ENCODE results near the gene TGFB1.

TGFB1 gene

GRCh38 chr19:41322451-41322850 is 31.3 kb downstream of the TGFB1 start:
- FAIRE-seq, result no peak

DNA sequence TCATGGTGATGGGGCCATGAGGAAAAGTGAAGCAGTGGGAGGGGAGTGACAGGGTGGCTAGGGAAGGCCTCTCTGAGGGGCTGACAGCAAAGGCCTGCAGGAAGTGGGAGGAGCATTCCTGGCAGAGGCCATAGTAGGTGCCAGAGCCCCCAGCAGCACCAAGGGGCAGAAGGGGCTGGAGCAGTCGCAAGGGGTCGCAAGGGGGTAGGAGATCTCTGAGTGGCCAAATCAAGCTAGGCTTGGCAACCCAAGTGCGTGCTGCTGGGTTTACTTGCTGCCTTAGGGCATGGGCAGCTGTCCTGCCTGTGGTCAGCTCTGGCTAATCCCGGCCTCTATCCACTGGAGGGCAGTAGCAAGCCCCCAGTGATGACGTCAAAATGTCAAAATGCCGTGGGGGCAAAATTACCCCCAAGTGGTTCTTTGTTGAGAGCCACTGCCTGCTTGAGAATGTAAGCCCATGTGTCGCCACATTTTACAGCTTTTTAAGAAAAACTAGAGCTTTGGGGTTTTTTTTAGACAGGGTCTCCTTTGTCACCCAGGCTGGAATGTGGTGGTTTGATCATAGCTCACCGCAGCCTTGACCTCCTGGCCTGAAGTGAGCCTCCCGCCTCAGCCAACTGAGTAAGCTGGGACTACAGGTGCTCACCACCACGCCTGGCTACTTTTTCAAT is 32.0 kb downstream of the TGFB1 start:
- FAIRE-seq (peak; percentile 81), DNase-seq (ENCODE audit: low spot score) (peak; percentile 51)

More at GRCh38 chr19:41322451-41322850, 31.3 kb downstream of the TGFB1 start:
- DNase-seq (ENCODE audit: low spot score), result no peak

DNA sequence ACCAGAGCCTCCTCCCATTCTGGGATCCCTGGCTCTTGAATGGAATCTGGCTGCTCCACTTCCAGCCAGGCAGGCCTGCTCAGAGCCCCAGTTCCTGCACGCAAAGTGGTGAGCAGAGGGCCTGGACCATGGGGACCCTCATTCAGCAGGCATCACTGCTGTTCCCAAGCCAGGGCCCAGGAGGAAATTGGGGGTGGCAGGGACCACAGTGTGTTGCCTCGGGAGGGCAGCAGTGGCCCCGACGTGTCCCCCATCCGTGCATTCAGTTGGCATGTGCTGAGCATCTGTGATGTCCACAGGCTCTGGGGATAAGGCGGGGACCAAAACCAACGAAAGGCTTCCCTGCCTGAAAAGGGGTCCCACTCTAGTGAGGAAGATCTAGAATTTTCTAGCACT is 32.5 kb downstream of the TGFB1 start:
- no peak for FAIRE-seq
- DNase-seq (ENCODE audit: low spot score), result no peak

GRCh38 chr19:41320568-41320967 is 33.2 kb downstream of the TGFB1 start:
- no peak for FAIRE-seq
- DNase-seq (ENCODE audit: low spot score), result no peak

DNA sequence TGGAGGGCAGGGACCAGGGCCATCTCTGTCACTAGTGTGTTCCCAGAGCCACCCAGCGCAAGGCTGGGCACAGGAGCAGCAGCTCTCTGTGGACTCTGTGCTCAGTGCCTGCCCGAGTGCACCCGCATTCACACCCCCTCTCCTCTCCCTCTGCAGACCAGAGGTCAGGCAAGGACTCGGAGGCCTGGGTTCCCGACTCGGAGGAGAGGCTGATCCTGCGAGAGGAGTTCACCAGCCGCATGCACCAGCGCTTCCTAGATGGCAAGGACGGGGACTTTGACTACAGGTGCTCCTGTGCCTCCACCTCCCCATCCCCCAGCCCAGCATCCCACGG is 33.6 kb downstream of the TGFB1 start:
- no peak for FAIRE-seq

GRCh38 chr19:41319500-41320184 is 34.1 kb downstream of the TGFB1 start:
- FAIRE-seq (no peak), DNase-seq (ENCODE audit: low spot score) (no peak)

More for the DNA sequence above, 33.6 kb downstream of the TGFB1 start:
- no peak for DNase-seq (ENCODE audit: low spot score)

DNA sequence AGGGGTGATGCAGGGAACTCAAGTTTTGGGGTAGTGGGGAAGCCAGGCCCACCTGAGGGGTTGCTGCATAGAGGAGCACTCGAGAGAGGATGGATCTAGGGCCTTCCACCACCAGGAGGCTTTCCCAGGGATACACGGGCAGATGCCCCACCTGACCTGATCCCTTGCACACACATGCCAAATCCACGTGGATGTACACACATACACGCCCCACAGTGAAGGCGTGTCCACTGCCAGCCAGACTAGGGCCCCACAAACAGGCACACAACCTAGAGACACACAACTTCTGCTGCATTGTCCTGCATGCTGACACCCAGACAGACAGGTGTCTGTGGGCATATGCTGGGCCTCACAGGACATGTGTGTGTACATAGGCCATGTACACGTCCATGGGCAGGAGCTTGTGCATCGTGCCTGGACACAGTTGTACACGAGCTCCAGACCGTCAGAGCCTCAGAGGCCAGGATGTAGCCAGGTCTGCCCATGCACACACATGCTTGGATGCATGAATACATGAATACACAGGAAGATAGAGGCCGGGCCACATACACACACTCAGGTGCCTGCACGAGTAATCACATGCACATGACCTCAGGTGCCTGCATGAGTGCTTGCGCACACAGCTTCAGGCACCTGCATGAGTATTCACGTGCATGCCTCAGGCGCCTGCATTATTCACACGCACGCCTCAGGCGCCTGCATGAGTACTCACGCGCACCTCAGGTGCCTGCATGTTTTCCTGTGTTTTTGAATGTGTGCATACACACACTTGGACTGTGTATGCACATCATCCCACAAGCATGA is 34.8 kb downstream of the TGFB1 start:
- DNase-seq (ENCODE audit: low spot score), result no peak
- no peak for FAIRE-seq

GRCh38 chr19:41316306-41316920 is 37.3 kb downstream of the TGFB1 start:
- FAIRE-seq (no peak), DNase-seq (ENCODE audit: low spot score) (no peak)

- FAIRE-seq, result no peak
- no peak for DNase-seq (ENCODE audit: low spot score)
Measured at GRCh38 chr19:41311613-41312012, 42.1 kb downstream of the TGFB1 start.

GRCh38 chr19:41311072-41311471 is 42.6 kb downstream of the TGFB1 start:
- no peak for FAIRE-seq
- DNase-seq (ENCODE audit: low spot score), result no peak

- peak; percentile 64 for DNase-seq (ENCODE audit: low spot score)
- no peak for FAIRE-seq
Measured at GRCh38 chr19:41310033-41310831, 43.5 kb downstream of the TGFB1 start, which contains the start of gene CCDC97. TSS of gene CCDC97 (plus strand) at chr19:41310172. CDS start at chr19:41310311, 139 bp downstream.

DNA sequence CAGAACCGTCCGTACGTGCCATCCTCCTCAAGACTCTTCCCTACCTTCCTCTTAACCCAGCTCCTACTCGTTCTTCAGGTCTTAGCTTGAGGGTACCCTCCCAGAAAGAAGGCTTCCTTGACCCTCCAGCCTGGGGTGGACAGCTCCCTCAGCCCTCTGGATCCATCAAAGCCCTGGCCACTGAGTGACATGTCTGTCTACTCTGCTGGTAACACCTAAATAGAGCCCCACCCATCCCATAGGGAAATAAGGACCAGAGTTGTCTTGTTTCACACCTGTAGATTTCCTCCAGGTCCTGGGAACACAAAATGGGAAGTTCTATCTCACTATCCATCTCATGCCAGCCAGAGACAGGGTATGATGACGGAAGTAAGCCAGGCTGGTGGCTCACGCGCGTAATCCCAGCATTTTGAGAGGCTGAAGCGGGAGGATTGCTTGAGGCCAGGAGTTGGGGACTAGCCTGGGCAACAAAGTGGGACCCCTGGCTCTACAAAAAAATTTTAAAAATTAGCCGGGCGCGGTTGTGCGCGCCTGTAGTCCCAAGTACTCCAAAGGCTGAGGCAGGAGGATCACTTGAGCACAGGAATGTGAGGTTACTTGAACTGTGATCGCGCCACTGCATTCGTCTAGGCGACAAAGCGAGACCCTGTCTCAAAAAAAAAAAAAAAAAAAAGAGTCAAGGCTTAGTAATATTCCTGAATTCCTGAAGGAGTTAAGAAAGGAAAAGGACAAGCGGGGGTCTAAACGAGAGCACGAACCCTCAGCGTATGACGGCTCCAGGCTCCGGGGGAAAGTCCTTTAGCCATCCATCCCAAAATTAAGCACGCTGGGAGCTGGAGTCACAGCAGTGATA is 44.3 kb downstream of the TGFB1 start:
- no peak for DNase-seq (ENCODE audit: low spot score)
- no peak for FAIRE-seq

DNA sequence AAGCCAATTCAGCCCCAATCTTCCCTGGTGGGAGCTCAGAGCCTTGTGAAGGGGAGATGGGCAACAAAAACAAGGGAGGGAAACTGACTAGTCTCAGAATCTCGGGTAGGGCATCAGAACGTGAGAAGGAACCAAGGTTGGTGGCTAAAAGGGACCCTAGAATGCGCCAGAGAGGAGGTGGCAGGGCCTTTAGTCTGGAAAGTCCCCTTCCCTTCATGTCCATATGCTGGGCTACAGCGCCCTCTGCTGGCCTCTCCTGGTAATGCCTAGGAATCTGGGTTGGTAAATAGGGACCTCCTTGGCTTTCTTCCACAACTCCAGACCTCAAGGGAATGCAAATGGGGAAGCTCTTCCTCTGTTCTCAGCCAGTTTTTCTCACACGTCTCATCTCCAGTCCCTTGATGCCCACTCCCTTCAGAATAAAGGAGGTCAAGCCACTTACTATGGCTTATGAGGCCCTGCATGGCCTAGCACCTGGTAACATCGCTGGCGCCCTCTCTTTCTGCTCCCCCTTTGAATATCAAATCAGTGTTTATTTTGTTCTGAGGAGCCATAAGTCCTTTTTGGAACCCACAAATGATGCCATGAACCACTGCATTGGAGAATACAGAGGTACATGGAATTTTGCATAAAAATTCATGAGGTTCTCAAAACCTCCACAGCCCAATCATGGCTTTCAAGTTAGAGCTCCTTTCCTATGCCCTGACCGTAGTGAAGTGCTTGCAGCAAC is 45.1 kb downstream of the TGFB1 start:
- DNase-seq (ENCODE audit: low spot score), result peak; percentile 74
- peak; percentile 38 for FAIRE-seq

DNA sequence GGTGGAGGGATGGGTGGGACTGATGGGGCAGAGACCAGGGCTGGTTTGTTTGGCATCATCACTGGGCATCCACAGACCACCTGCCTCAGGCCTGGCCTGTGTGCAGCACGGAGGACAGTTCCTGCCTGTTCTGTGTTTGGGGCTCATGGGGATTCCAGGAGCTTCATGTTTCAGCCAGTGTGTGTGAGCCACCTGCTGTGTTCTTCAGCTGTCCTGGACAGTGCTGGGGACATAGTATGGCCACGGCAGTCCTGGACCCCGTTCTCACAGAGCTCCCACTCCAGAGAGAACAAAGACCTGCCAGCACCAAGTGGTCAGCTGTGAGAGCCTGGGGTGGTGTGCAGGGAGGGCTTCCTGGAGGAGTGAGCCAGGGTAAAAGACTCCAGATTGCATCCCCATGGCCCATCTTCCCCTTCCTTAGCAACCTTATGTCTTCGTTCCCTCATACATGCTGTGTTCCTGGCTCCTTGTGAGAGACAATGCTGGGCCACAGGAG is 45.7 kb downstream of the TGFB1 start:
- FAIRE-seq (no peak), DNase-seq (ENCODE audit: low spot score) (no peak)

GRCh38 chr19:41307090-41307875 is 46.4 kb downstream of the TGFB1 start:
- FAIRE-seq (no peak), DNase-seq (ENCODE audit: low spot score) (no peak)

- FAIRE-seq (no peak), DNase-seq (ENCODE audit: low spot score) (no peak)
Measured at GRCh38 chr19:41305927-41306793, 47.6 kb downstream of the TGFB1 start.

DNA sequence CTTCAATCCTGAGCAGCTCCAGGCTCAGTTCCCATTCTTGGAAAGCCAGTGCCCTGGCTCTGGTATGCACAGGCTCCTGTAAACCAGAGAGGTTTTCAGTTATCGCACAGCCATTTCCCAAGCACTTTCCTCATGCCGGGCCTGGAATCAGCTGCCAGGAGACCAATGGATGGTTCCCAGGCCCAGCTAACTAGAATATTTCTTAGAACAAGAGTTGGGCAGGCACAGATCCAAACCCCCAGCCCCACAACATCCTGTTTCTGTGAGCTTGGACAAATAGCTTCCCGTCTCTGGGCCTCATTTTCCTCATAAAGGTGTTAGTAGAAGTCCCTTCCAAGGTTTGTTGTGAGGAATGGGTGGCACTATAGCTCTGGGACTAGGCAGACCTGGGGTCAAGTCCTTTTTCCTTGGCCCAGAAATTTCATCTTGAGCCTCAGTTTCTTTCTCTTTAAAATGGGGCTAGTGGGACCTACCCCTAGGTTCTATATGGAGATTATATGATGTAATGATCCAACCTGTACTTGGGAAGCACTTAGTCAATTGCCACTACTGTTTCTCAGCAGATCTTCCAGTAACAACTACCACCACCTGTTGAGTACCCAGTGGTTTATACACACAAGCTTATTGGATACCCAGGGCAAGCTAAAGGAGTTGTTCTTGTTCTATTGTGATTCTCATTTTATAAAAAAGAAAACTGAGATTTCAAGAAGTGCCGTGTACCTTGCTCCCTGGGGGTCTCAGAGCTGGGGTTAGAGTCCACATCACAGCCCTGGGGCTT is 48.8 kb downstream of the TGFB1 start:
- FAIRE-seq, result no peak
- no peak for DNase-seq (ENCODE audit: low spot score)
